Glutamatergic neuron (in vitro differentiated cells): ENCODE measurements around the gene SULT1C4. TPM values are rescaled to one million over a fixed set of nuclear protein-coding genes. Genes with fewer than 3 reads are reported as not detected.

Source experiments
- DNase-seq: peaks from one replicate; pipeline ENCODE4 v3.0.0; 2022
- H3K27ac Mint-ChIP-seq: one replicate; pipeline ENCODE4 v1.8.0; 2020; ENCODE audit warnings: mild to moderate bottlenecking, mixed read lengths, inconsistent platforms; ENCODE audit not compliant: unreplicated experiment
- H3K27me3 Mint-ChIP-seq: one replicate; pipeline ENCODE4 v1.8.0; 2020; ENCODE audit warnings: mild to moderate bottlenecking, moderate library complexity, mixed read lengths, inconsistent platforms; ENCODE audit not compliant: unreplicated experiment
- H3K36me3 Mint-ChIP-seq: one replicate; pipeline ENCODE4 v1.8.0; 2020; ENCODE audit warnings: mild to moderate bottlenecking, mixed read lengths, inconsistent platforms; ENCODE audit not compliant: unreplicated experiment
- H3K4me1 Mint-ChIP-seq: one replicate; pipeline ENCODE4 v1.8.0; 2020; ENCODE audit warnings: mild to moderate bottlenecking, low read depth, mixed read lengths, inconsistent platforms; ENCODE audit not compliant: unreplicated experiment
- H3K4me3 Mint-ChIP-seq: one replicate; pipeline ENCODE4 v1.8.0; 2020; ENCODE audit warnings: mild to moderate bottlenecking, mixed read lengths, inconsistent platforms; ENCODE audit not compliant: unreplicated experiment
- H3K9me3 Mint-ChIP-seq: one replicate; pipeline ENCODE4 v1.8.0; 2020; ENCODE audit warnings: mild to moderate bottlenecking, moderate library complexity, mixed read lengths, inconsistent platforms; ENCODE audit not compliant: unreplicated experiment
- CTCF ChIP-seq: fragments of 200-600 bp; sonication (generic); IDR thresholded peaks from one replicate; pipeline ENCODE4 v1.5.0; 2021; ENCODE audit not compliant: partially characterized antibody, unreplicated experiment
- total RNA-seq: library from RNA; stranded (reverse); fragmentation: NEBNext Ultra II Directional; extraction: Animal tissue kit (Norgen Biotek cat#: 25700); gene quantifications from one replicate; pipeline ENCODE4 v1.2.1, GENCODE V29; 2021; ENCODE audit not compliant: unreplicated experiment

Gene SULT1C4
- total RNA-seq, 1 donor from 2014 or later: 1.6 TPM

GRCh38 chr2:108383146-108383830, 5.5 kb downstream of the SULT1C4 start:
- H3K9me3 Mint-ChIP-seq: no peaks in the 10 kb centered on the region
- H3K36me3 Mint-ChIP-seq: no peaks in the 10 kb centered on the region
- no peaks in the 10 kb centered on the region for H3K27me3 Mint-ChIP-seq
- no peak for TF ChIP-seq CTCF
- no peaks in the 10 kb centered on the region for H3K4me1 Mint-ChIP-seq
- no peak for DNase-seq
- H3K27ac Mint-ChIP-seq: no peak overlapping the region
- H3K4me3 Mint-ChIP-seq: no peak overlapping the region

DNA sequence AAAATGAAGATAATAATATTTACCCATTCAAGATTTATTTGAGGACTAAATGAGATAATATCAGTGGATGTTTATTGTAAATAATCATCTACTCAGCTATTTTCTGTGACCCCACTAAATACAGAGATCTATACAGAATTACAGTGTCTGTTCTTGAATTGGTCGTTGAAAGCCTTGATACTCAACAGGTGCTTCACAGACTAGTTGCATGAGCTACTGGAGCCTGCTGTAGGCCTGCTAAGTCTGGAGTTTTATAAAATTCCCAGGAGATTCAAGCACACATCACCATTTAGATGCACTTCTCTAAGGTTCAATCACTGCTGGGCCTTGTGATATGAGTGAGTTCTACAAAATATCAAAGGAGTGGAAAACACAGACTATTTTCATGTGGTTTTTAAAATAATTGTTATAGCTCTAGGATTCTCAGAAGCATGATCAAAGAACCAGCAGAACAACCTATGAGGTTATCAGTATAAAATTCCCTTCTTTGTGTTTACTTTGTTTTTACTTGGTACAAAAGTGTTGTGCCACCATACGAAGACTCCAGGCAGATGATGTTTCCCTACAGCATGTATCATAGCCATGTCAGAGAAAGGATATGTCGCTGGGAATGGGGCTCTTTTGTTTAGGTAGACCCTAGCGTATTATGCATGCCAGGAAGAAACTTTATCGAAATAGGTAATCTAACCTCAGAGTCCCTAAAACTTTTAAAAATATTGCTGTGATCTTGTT, 7.1 kb downstream of the SULT1C4 start:
- Mint-ChIP-seq H3K27ac (no peak overlapping the region), H3K4me1 (no peaks in the 10 kb centered on the region), H3K4me3 (no peak overlapping the region), H3K36me3 (no peaks in the 10 kb centered on the region), H3K27me3 (no peaks in the 10 kb centered on the region), H3K9me3 (no peaks in the 10 kb centered on the region)
- no peak for DNase-seq
- TF ChIP-seq CTCF: no peak

- Mint-ChIP-seq H3K4me3 (no peak overlapping the region), H3K27ac (no peak overlapping the region), H3K27me3 (no peaks in the 10 kb centered on the region), H3K4me1 (no peaks in the 10 kb centered on the region), H3K36me3 (peaks cover 2% of the 10 kb centered on the region), H3K9me3 (no peaks in the 10 kb centered on the region)
- no peak for TF ChIP-seq CTCF
- DNase-seq: no peak
These were observed 7.8 kb downstream of the SULT1C4 start for GRCh38 chr2:108385411-108386071.

- H3K36me3 Mint-ChIP-seq: peaks cover 5% of the 10 kb centered on the region
- no peaks in the 10 kb centered on the region for H3K9me3 Mint-ChIP-seq
- H3K27ac Mint-ChIP-seq: no peak overlapping the region
- no peaks in the 10 kb centered on the region for H3K27me3 Mint-ChIP-seq
- no peak for DNase-seq
- no peak for TF ChIP-seq CTCF
- no peaks in the 10 kb centered on the region for H3K4me1 Mint-ChIP-seq
- no peak overlapping the region for H3K4me3 Mint-ChIP-seq
These were observed 10.3 kb downstream of the SULT1C4 start for GRCh38 chr2:108388045-108388444.

GRCh38 chr2:108390340-108390739, 12.6 kb downstream of the SULT1C4 start:
- no peak overlapping the region for H3K27ac Mint-ChIP-seq
- no peak for DNase-seq
- H3K27me3 Mint-ChIP-seq: no peaks in the 10 kb centered on the region
- H3K36me3 Mint-ChIP-seq: peaks cover 5% of the 10 kb centered on the region
- H3K4me3 Mint-ChIP-seq: no peak overlapping the region
- H3K9me3 Mint-ChIP-seq: no peaks in the 10 kb centered on the region
- no peak for TF ChIP-seq CTCF
- H3K4me1 Mint-ChIP-seq: no peaks in the 10 kb centered on the region
